ENCODE measurements around the gene NT5DC1.

- TF ChIP-seq, protein P1, sequence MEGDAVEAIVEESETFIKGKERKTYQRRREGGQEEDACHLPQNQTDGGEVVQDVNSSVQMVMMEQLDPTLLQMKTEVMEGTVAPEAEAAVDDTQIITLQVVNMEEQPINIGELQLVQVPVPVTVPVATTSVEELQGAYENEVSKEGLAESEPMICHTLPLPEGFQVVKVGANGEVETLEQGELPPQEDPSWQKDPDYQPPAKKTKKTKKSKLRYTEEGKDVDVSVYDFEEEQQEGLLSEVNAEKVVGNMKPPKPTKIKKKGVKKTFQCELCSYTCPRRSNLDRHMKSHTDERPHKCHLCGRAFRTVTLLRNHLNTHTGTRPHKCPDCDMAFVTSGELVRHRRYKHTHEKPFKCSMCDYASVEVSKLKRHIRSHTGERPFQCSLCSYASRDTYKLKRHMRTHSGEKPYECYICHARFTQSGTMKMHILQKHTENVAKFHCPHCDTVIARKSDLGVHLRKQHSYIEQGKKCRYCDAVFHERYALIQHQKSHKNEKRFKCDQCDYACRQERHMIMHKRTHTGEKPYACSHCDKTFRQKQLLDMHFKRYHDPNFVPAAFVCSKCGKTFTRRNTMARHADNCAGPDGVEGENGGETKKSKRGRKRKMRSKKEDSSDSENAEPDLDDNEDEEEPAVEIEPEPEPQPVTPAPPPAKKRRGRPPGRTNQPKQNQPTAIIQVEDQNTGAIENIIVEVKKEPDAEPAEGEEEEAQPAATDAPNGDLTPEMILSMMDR (IDR thresholded peaks at IDR 0.05): no peak
- no peak for TF ChIP-seq EZH2 (IDR thresholded peaks at IDR 0.05; ENCODE audit: borderline replicate concordance, insufficient read depth, low read depth, low read length, poor library complexity, severe bottlenecking)
Measured at GRCh38 chr6:116118608-116119007, 18.0 kb downstream of the NT5DC1 start.
